ENCODE measurements around the gene SLC44A5.

GRCh38 chr1:75316230-75316629 lies 294.7 kb downstream of the SLC44A5 start:
- TF ChIP-seq POLR2A (IDR thresholded peaks at IDR 0.05; ENCODE audit: low read length) = no peak
- no peak for TF ChIP-seq GATA1 (IDR thresholded peaks at IDR 0.05; ENCODE audit: low read depth, low read length)

Measured in erythroblast (primary cell).